HepG2 (cell line): ENCODE data around the gene EZH1. TPM values are rescaled to one million over a fixed set of nuclear protein-coding genes. Genes with fewer than 3 reads are reported as not detected.

Experiments used
- AGO1 ChIP-seq: fragments of 200-400 bp; formaldehyde crosslinking; IDR thresholded peaks from 2 replicates; pipeline ENCODE4 v1.6.1; 2017; ENCODE audit warnings: mild to moderate bottlenecking, low read depth, low read length, moderate library complexity; ENCODE audit not compliant: poor library complexity, severe bottlenecking
- AHDC1 ChIP-seq: sonication (generic); formaldehyde crosslinking; IDR thresholded peaks from 2 replicates; pipeline ENCODE4 v1.5.1; 2020; ENCODE audit warnings: mild to moderate bottlenecking, missing genetic modification reagents, borderline replicate concordance
- BRD4 ChIP-seq: sonication (generic); formaldehyde crosslinking; IDR thresholded peaks from 2 replicates; pipeline ENCODE4 v1.4.0; 2020; ENCODE audit warnings: missing genetic modification reagents
- CBX1 ChIP-seq: IDR thresholded peaks from one replicate; pipeline ENCODE4 v1.6.1; 2016; ENCODE audit warnings: antibody characterized with exemption, low read depth
- DNMT1 ChIP-seq: sonication (generic); formaldehyde crosslinking; IDR thresholded peaks from 2 replicates; pipeline ENCODE4 v1.5.1; 2020; ENCODE audit warnings: mild to moderate bottlenecking, missing genetic modification reagents
- DNMT3B ChIP-seq: conservative IDR thresholded peaks from 2 replicates; pipeline ENCODE4 v1.6.1; 2016; ENCODE audit warnings: missing biosample characterization, control low read depth
- HIC2 ChIP-seq: sonication (generic); formaldehyde crosslinking; IDR thresholded peaks from 2 replicates; pipeline ENCODE4 v1.9.0; 2022; ENCODE audit warnings: low read depth, missing genetic modification reagents
- NFIC ChIP-seq: IDR thresholded peaks from 2 replicates; pipeline ENCODE4 v1.6.1; 2012; ENCODE audit warnings: mild to moderate bottlenecking, low read length, inconsistent platforms
- POGZ ChIP-seq: sonication (generic); formaldehyde crosslinking; IDR thresholded peaks from 2 replicates; pipeline ENCODE4 v1.4.0; 2020; ENCODE audit warnings: mild to moderate bottlenecking, missing genetic modification reagents
- RARA ChIP-seq: IDR thresholded peaks from 2 replicates; pipeline ENCODE4 v1.6.1; 2016; ENCODE audit warnings: missing genetic modification reagents, missing compliant biosample characterization
- TERF1 ChIP-seq: sonication (generic); formaldehyde crosslinking; IDR thresholded peaks from 2 replicates; pipeline ENCODE4 v1.8.0; 2022; ENCODE audit warnings: mild to moderate bottlenecking, missing genetic modification reagents, moderate library complexity
- YY1 ChIP-seq: IDR thresholded peaks from 2 replicates; pipeline ENCODE4 v1.6.1; 2011; ENCODE audit warnings: low read length, low read depth, moderate library complexity, mild to moderate bottlenecking; ENCODE audit not compliant: insufficient read depth, insufficient replicate concordance
- ZBTB7B ChIP-seq: sonication (generic); formaldehyde crosslinking; IDR thresholded peaks from 2 replicates; pipeline ENCODE4 v1.4.0; 2020; ENCODE audit warnings: missing genetic modification reagents
- ZNF138 ChIP-seq: sonication (generic); formaldehyde crosslinking; IDR thresholded peaks from 2 replicates; pipeline ENCODE4 v1.5.0; 2020; ENCODE audit warnings: mild to moderate bottlenecking, low read depth, missing genetic modification reagents
- ZNF232 ChIP-seq: sonication (generic); formaldehyde crosslinking; IDR thresholded peaks from 2 replicates; pipeline ENCODE4 v1.4.0; 2020; ENCODE audit warnings: missing genetic modification reagents, borderline replicate concordance
- ZNF660 ChIP-seq: sonication (generic); formaldehyde crosslinking; IDR thresholded peaks from 2 replicates; pipeline ENCODE4 v1.5.1; 2020; ENCODE audit warnings: mild to moderate bottlenecking, low read depth, missing genetic modification reagents, borderline replicate concordance
- polyA plus RNA-seq, 8 experiments: library from polyadenylated mRNA; depleted of rRNA in 3 of 8; stranded (reverse) in 7 of 8; unstranded in 1 of 8; fragments of >200 nt; fragmentation: Illumina TruSeq in 4 of 8; extraction: Trizol in 4 of 8; gene quantifications; 2 replicates each; pipeline versions ENCODE4 v1.2.1 to v1.2.3, GENCODE V29; 2011 to 2016; ENCODE audit warnings: low read depth in 4 of 8, missing spikeins in 1 of 8, mixed read lengths in 1 of 8; ENCODE audit not compliant: insufficient read depth in 1 of 8
- total RNA-seq, 5 experiments: library from RNA; depleted of rRNA; stranded (reverse); fragments of >200 nt; fragmentation: Illumina TruSeq; extraction: Trizol; gene quantifications; 2 replicates each; pipeline ENCODE4 v1.2.3, GENCODE V29; 2016; ENCODE audit warnings: low read depth in 1 of 5
- TF ChIP-seq, protein P1 (sequence below): sonication (generic); formaldehyde crosslinking; IDR thresholded peaks from 2 replicates; pipeline ENCODE4 v1.8.1; 2022; ENCODE audit warnings: low read depth, mild to moderate bottlenecking, missing genetic modification reagents

Gene EZH1
- total and polyA plus RNA-seq, 2 of the 13 experiments (the other 11 are each of a cell fraction or from before 2014, with no cell fraction given): 11.6 to 24.0 TPM

DNA sequence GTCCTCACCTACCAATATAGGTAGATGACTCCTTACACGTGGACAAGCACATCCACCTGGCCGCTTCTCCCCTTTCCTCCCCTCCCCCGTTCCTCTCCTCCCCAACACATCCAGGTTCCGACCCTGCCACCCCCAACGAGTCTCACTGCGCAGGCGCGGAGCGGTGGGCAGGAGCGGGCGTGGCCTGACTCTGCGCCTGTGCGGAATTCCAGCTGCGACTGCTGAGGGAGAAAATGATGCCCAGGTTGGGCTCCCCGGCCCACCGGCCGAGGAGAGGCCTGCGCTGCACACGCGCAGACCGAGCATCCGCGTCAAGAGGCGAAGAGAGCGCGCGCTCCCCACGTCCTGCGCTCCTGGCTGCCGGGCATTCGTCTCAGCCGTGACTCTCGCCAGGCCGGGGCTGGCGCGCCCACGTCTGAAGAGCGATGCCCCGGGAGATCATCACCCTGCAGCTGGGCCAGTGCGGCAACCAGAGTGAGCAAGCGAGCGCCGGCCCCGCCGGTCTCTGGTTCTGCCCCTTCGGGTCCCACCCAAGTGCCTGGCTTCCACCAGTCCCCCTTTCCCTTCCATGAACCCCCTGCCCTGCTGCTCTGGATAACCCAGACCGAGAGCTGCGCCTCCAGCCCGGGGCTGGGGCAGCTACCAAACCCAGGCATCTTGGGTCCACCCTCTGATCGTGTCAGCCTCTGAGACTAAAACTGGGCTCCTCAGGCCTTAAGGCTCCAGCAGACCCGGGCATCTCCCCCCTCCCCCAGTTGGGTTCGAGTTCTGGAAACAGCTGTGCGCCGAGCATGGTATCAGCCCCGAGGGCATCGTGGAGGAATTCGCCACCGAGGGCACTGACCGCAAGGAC is 85.5 kb downstream of the EZH1 start, which contains the start of gene TUBG2 (continued):
- TF ChIP-seq AHDC1 (CRISPR knock-in tag) (no peak), YY1 (peak; percentile 88), TERF1 (no peak), POGZ (CRISPR knock-in tag) (peak; percentile 80), DNMT3B (CRISPR knock-in tag) (peak; percentile 84), BRD4 (CRISPR knock-in tag) (peak; percentile 69), ZNF660 (CRISPR knock-in tag) (0 out of 2 replicates have a peak, but pooled peaks have one; percentile 91), ZNF138 (CRISPR knock-in tag) (no peak), ZBTB7B (CRISPR knock-in tag) (no peak; the same call in 1 of the 2 replicates), HIC2 (CRISPR knock-in tag) (peak; percentile 82), RARA (CRISPR knock-in tag) (peak; percentile 17; the same call in 1 of the 2 replicates), ZNF232 (no peak), AGO1 (no peak), DNMT1 (CRISPR knock-in tag) (no peak; the same call in 1 of the 2 replicates), NFIC (no peak), CBX1 (no peak)
- TF ChIP-seq, protein P1, sequence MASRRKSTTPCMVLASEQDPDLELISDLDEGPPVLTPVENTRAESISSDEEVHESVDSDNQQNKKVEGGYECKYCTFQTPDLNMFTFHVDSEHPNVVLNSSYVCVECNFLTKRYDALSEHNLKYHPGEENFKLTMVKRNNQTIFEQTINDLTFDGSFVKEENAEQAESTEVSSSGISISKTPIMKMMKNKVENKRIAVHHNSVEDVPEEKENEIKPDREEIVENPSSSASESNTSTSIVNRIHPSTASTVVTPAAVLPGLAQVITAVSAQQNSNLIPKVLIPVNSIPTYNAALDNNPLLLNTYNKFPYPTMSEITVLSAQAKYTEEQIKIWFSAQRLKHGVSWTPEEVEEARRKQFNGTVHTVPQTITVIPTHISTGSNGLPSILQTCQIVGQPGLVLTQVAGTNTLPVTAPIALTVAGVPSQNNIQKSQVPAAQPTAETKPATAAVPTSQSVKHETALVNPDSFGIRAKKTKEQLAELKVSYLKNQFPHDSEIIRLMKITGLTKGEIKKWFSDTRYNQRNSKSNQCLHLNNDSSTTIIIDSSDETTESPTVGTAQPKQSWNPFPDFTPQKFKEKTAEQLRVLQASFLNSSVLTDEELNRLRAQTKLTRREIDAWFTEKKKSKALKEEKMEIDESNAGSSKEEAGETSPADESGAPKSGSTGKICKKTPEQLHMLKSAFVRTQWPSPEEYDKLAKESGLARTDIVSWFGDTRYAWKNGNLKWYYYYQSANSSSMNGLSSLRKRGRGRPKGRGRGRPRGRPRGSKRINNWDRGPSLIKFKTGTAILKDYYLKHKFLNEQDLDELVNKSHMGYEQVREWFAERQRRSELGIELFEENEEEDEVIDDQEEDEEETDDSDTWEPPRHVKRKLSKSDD (CRISPR knock-in tag): no peak; the same call in 1 of the 2 replicates
